ENCODE data around the gene SLC6A12.

The SLC6A12 gene

GRCh38 chr12:145369-145960 is 68.5 kb downstream of the SLC6A12 start:
- Histone ChIP-seq H3K9me3 (ENCODE audit: severe bottlenecking) (no peaks in the 10 kb centered on the region), H3K27ac (no peak overlapping the region), H3K4me3 (ENCODE audit: low read depth, low read length) (no peak overlapping the region), H3K27me3 (ENCODE audit: insufficient read depth, low read depth, severe bottlenecking) (no peaks in the 10 kb centered on the region), H3K36me3 (no peaks in the 10 kb centered on the region)
- DNase-seq = no peak
- TF ChIP-seq, protein P1, sequence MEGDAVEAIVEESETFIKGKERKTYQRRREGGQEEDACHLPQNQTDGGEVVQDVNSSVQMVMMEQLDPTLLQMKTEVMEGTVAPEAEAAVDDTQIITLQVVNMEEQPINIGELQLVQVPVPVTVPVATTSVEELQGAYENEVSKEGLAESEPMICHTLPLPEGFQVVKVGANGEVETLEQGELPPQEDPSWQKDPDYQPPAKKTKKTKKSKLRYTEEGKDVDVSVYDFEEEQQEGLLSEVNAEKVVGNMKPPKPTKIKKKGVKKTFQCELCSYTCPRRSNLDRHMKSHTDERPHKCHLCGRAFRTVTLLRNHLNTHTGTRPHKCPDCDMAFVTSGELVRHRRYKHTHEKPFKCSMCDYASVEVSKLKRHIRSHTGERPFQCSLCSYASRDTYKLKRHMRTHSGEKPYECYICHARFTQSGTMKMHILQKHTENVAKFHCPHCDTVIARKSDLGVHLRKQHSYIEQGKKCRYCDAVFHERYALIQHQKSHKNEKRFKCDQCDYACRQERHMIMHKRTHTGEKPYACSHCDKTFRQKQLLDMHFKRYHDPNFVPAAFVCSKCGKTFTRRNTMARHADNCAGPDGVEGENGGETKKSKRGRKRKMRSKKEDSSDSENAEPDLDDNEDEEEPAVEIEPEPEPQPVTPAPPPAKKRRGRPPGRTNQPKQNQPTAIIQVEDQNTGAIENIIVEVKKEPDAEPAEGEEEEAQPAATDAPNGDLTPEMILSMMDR (IDR thresholded peaks at IDR 0.05; ENCODE audit: low read depth, low read length) = no peak

DNA sequence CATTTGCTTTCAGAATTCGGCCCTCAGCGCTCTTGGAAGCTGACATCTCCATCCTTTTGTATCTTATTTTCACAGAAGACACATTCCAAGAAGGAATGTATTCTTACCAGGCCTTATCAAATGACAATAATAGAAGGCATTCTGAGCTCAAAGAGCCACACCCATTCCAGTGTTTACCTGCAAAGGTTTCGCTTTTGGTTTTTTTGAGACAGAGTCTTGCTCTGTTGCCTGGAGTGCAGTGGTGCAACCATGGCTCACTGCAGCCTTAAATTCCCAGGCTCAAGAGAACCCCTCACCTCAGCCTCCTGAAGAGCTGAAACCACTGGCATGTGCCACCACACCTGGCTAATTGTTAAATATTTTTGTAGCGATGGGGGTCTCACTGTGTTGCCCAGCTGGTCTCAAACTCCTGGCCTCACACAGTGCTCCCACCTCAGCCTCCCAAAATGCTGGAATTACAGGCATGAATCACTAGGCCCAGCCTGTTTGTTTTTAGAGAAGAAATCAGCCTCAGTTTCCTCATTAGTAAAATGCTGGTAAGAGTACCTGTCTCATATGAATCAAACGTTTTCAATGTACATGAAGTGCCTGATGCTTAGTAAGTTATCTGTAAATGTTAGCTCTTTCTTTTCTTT is 69.2 kb downstream of the SLC6A12 start:
- Histone ChIP-seq H3K36me3 (no peaks in the 10 kb centered on the region), H3K27ac (no peak overlapping the region), H3K4me3 (ENCODE audit: low read depth, low read length) (no peak overlapping the region), H3K9me3 (ENCODE audit: severe bottlenecking) (no peaks in the 10 kb centered on the region), H3K27me3 (ENCODE audit: insufficient read depth, low read depth, severe bottlenecking) (no peaks in the 10 kb centered on the region)
- DNase-seq = no peak
- TF ChIP-seq, protein P1 (IDR thresholded peaks at IDR 0.05; ENCODE audit: low read depth, low read length) = no peak

DNA sequence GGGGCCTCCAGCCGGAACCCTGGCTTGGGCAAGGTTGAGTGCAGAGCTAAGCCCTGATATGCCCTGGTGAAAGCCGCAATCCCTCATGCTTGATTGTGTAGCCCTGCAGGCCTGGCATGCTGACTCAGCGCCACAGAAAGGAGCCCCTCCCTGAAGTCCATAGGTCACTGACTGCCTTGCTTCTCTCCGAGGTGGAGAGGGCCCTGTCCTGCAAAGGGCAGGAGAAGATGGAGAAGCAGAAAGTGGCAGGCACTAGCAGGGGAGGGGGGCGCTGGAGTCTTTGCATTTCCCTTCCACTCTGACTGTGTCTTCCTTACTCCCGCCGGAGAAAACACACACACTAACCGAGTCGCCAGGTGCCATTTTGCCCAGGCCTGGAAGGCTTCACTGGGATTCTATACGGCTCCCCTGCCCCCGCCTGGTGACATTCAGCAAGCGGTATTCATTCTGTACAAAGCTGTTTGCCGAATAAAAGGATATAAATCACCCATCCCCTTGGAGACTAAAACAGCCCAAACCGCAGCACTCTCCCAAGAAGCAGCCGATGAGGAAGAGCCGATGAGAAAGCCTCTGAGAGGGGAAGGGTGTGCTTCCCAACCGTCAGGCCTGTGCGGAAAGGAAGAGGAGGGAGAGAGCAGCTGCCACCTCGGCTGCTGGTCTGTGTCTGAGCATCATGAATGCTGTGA is 69.8 kb downstream of the SLC6A12 start:
- Histone ChIP-seq H3K4me3 (ENCODE audit: low read depth, low read length) (no peak overlapping the region), H3K36me3 (no peaks in the 10 kb centered on the region), H3K27me3 (ENCODE audit: insufficient read depth, low read depth, severe bottlenecking) (no peaks in the 10 kb centered on the region), H3K9me3 (ENCODE audit: severe bottlenecking) (no peaks in the 10 kb centered on the region), H3K27ac (no peak overlapping the region)
- TF ChIP-seq, protein P1 (IDR thresholded peaks at IDR 0.05; ENCODE audit: low read depth, low read length) = no peak
- no peak for DNase-seq

- no peaks in the 10 kb centered on the region for H3K27me3 ChIP-seq (ENCODE audit: insufficient read depth, low read depth, severe bottlenecking)
- TF ChIP-seq, protein P1 (IDR thresholded peaks at IDR 0.05; ENCODE audit: low read depth, low read length) = no peak
- no peak overlapping the region for H3K4me3 ChIP-seq (ENCODE audit: low read depth, low read length)
- H3K9me3 ChIP-seq (ENCODE audit: severe bottlenecking) = no peaks in the 10 kb centered on the region
- H3K27ac ChIP-seq = peak overlapping the region; percentile 54; the same call in 1 of the 2 replicates
- no peaks in the 10 kb centered on the region for H3K36me3 ChIP-seq
- no peak for DNase-seq
Observed at GRCh38 chr12:140162-140561, 73.8 kb downstream of the SLC6A12 start.
